ENCODE data around the gene DIDO1.
"Not testable (repeated sequence)": the region's sequence is repeated elsewhere in the genome, so short reads cannot be mapped to it uniquely, and the experiment has no call there.

DIDO1 gene

DNA sequence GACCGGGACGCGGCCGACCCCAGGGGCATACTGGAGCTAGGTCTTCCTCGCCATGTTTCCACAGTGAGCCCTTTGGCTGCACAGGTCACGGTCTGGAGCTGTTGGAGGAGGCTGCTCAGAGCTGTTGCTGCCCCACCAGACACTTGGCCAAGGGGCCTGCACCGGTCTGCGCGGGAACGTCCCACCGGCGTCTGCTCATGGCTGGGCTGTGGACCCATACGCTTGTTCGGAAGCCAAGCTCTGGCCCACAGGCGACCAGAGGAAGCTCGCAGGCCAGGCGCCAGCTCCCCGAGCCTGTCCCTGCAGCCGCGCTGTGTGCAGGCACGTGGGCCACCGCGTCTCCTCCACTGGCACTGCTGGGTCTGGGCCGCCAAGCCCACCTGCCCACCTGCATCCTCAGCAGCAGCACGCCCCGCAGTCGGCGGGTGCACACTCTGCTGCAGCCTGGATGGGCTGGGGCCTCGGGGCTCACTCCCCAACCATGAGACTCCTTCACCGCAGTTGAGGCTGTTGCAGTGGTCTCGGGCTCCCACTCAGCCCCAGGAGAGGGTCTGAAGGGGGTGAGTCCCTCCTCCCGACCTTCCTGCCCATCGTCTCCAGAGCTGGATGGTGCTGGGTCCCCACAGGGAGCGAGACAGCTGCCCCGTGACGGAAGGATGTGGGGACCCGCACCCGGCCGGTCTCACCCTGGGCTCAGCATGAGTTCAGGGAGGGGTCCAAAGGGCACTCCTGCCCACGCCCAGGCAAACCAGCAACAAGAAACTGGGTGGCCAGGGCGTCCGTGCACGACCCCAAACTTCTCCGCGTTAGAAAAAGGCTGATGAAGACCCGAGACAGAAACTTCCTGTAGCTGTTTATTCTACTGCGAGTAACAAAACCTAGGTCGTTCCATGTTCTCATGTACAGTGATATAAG, 49.1 kb downstream of the DIDO1 start:
- DNase-seq (ENCODE audit: extremely low read depth, low read depth): no peak
- TF ChIP-seq, protein P1, sequence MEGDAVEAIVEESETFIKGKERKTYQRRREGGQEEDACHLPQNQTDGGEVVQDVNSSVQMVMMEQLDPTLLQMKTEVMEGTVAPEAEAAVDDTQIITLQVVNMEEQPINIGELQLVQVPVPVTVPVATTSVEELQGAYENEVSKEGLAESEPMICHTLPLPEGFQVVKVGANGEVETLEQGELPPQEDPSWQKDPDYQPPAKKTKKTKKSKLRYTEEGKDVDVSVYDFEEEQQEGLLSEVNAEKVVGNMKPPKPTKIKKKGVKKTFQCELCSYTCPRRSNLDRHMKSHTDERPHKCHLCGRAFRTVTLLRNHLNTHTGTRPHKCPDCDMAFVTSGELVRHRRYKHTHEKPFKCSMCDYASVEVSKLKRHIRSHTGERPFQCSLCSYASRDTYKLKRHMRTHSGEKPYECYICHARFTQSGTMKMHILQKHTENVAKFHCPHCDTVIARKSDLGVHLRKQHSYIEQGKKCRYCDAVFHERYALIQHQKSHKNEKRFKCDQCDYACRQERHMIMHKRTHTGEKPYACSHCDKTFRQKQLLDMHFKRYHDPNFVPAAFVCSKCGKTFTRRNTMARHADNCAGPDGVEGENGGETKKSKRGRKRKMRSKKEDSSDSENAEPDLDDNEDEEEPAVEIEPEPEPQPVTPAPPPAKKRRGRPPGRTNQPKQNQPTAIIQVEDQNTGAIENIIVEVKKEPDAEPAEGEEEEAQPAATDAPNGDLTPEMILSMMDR (IDR thresholded peaks at IDR 0.05; ENCODE audit: low read depth, low read length): no peak

DNA sequence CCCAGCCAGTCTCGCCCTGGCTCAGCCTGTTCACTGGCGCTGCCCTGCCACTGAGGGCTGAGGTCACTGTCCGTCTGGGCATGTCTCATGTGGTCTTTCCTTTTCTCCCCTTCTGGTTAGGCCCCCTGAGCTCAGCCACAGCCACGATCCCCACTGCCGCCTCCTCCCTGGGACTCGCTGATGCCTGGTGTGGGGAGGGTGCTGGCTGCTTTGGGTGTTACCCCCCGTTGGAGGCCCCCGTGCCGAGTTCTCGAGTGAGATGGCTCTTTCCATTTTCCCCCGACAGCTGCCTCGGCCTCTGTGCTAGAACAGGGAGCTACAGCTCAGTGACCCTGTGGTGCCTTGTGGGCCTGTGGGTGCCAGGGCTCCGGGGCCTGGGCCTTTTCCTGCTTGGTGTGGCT, 49.8 kb downstream of the DIDO1 start:
- TF ChIP-seq, protein P1 (IDR thresholded peaks at IDR 0.05; ENCODE audit: low read depth, low read length): no peak

DNA sequence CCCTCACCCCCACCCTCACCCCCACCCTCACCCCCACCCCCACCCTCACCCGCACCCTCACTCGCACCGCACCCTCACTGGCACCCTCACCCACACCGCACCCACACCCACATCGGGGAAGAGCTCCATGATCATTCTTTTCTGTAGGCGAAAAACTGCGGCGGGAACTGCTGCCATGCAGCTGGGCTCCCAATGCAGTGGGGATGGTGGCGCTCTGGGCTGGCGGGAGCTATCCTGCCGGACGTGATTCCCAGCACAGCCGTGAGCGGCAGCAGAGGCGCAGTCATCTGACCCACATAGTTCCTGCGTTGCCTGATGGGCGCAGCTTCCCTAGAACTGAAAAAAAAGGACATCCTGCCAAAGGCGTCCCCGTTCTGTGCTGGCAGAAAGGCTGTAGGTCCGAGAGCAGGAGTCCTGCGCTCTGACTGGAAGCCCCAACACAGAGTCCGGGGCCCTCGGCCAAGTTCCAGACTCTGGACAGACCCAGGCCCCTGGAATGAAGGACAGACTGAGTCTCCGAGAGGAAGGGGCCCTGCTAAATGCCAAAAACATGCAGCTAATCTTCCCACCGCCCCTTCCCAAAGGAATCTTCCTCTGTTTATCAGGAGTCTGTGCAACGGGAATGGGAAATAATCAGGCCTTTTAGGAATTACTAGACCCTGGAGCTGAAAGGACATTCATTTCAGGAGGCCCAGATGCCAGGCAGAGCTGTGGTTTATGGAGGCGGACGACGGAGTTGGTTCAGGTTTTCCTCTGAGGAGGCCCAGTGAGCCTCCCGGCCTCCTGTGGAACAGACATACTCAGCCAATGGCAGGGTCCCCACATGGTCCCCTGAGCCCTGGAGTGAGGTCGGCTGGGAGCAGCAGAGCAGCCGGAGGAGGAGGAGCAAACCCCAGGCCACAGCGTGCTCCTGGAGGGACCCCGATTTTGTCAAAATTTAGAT, 50.6 kb downstream of the DIDO1 start:
- no peak for DNase-seq (ENCODE audit: extremely low read depth, low read depth)
- TF ChIP-seq, protein P1 (IDR thresholded peaks at IDR 0.05; ENCODE audit: low read depth, low read length): peak; percentile 50

More for the DNA sequence above, 49.8 kb downstream of the DIDO1 start:
- no peak for DNase-seq (ENCODE audit: extremely low read depth, low read depth)

DNA sequence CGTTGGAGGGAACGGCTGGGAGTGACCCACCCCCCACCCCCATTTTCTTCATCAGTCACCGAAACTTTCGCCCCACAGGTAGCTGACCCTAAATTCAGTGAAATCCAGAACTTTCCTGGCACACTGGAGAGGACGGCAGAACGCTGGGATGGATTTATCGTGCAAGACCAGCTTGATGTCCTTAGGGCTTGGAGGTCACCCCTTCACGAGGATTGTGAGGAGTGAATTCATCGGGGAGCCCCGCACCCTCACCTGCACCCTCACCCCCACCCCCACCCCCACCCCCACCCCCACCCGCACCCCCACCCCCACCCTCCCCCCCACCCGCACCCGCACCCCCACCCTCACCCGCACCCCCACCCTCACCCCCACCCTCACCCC, 51.4 kb downstream of the DIDO1 start:
- TF ChIP-seq, protein P1 (IDR thresholded peaks at IDR 0.05; ENCODE audit: low read depth, low read length): no peak
- DNase-seq (ENCODE audit: extremely low read depth, low read depth): no peak

DNA sequence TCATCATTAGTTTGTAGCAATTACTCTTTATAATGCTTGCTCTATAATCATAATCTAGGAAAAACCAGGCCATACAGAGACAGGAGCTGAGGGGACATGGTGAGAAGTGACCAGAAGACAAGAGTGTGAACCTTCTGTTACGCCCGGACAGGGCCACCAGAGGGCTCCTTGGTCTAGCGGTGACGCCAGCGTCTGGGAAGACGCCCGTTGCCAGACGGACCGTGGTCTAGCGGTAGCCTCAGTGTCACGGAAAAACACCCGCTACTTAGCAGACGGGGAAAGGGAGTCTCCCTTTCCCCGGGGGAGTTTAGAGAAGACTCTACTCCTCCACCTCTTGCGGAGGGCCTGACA, 52.6 kb downstream of the DIDO1 start:
- not testable (repeated sequence) for DNase-seq (ENCODE audit: extremely low read depth, low read depth)
- TF ChIP-seq, protein P1 (IDR thresholded peaks at IDR 0.05; ENCODE audit: low read depth, low read length): peak; percentile 48

DNA sequence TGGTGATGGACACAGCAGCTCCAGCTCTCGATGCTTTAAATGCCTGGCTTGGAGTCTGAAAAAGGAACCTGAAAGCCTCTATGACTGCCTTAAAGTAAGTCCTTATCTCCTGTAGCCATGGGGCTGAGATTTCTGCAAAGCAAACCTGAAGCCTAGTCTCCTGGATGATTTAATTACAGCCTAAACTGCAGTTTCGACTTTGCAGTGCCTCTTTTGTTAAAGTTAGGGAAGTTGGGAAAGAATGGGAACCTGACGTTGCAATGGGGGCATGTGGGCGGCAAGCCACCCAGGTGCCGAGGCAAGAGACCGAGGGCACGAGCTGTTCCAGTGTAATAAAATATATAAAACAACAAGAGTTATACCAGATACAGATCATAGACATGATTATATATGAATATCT, 53.0 kb downstream of the DIDO1 start:
- DNase-seq (ENCODE audit: extremely low read depth, low read depth): no peak
- TF ChIP-seq, protein P1 (IDR thresholded peaks at IDR 0.05; ENCODE audit: low read depth, low read length): no peak

DNA sequence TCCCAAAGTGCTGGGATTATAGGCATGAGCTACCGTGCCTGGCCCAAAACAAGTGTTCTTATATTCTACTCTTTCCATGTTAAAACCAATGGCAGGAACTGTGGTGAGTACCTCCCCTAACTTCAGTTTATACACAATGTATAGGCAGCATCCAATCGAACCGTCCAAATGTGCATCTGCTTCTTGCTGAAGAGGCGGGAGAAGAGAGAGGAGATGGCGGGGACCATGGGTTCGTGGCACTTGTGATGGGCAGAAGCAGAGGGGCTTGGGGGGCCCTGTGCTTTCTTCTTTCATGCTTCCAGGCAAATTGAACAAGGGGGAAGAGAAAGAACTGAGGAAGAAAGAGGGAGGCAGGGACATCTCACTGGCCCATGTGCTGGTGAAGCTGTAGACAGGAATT, 53.4 kb downstream of the DIDO1 start:
- DNase-seq (ENCODE audit: extremely low read depth, low read depth): no peak
- TF ChIP-seq, protein P1 (IDR thresholded peaks at IDR 0.05; ENCODE audit: low read depth, low read length): no peak
